Measurements from ENCODE around the gene ATP8A2.

Gene ATP8A2

GRCh38 chr13:25982907-25983306 is 611.1 kb downstream of the ATP8A2 start:
- DNase-seq, result peak; percentile 5

- no peak for DNase-seq
Observed at GRCh38 chr13:25987987-25988386, 616.2 kb downstream of the ATP8A2 start.

GRCh38 chr13:25988661-25989060 is 616.9 kb downstream of the ATP8A2 start:
- DNase-seq, result no peak

GRCh38 chr13:25990801-25991200 is 619.0 kb downstream of the ATP8A2 start:
- no peak for DNase-seq

- no peak for DNase-seq
Observed at GRCh38 chr13:25992076-25992475, 620.3 kb downstream of the ATP8A2 start.

- DNase-seq, result no peak
Observed at GRCh38 chr13:26007261-26008125, 635.7 kb downstream of the ATP8A2 start.

GRCh38 chr13:26010487-26011207 is 638.9 kb downstream of the ATP8A2 start:
- DNase-seq, result no peak

- no peak for DNase-seq
Observed at GRCh38 chr13:26011208-26011573, 639.4 kb downstream of the ATP8A2 start.

GRCh38 chr13:26011996-26012821 is 640.4 kb downstream of the ATP8A2 start:
- DNase-seq, result no peak

- DNase-seq, result no peak
Observed at GRCh38 chr13:26012995-26013394, 641.2 kb downstream of the ATP8A2 start.

GRCh38 chr13:26015271-26016125 is 643.7 kb downstream of the ATP8A2 start:
- no peak for DNase-seq

- no peak for DNase-seq
Observed at GRCh38 chr13:26016189-26016588, 644.4 kb downstream of the ATP8A2 start.

GRCh38 chr13:26017196-26017921 is 645.6 kb downstream of the ATP8A2 start:
- no peak for DNase-seq

- no peak for DNase-seq
Observed at GRCh38 chr13:26017932-26018665, 646.3 kb downstream of the ATP8A2 start.

GRCh38 chr13:26019251-26019650 is 647.5 kb downstream of the ATP8A2 start:
- no peak for DNase-seq

GRCh38 chr13:26019881-26020870 is 648.4 kb downstream of the ATP8A2 start:
- DNase-seq, result peak; percentile 13

GRCh38 chr13:26020891-26021290 is 649.1 kb downstream of the ATP8A2 start:
- DNase-seq, result no peak

- no peak for DNase-seq
Observed at GRCh38 chr13:26021516-26021915, 649.7 kb downstream of the ATP8A2 start.

GRCh38 chr13:26021956-26022355 is 650.2 kb downstream of the ATP8A2 start:
- DNase-seq, result no peak
